ENCODE measurements around the gene GSG1L.
"Not testable (repeated sequence)": the region's sequence is repeated elsewhere in the genome, so short reads cannot be mapped to it uniquely, and the experiment has no call there.

GSG1L gene

DNA sequence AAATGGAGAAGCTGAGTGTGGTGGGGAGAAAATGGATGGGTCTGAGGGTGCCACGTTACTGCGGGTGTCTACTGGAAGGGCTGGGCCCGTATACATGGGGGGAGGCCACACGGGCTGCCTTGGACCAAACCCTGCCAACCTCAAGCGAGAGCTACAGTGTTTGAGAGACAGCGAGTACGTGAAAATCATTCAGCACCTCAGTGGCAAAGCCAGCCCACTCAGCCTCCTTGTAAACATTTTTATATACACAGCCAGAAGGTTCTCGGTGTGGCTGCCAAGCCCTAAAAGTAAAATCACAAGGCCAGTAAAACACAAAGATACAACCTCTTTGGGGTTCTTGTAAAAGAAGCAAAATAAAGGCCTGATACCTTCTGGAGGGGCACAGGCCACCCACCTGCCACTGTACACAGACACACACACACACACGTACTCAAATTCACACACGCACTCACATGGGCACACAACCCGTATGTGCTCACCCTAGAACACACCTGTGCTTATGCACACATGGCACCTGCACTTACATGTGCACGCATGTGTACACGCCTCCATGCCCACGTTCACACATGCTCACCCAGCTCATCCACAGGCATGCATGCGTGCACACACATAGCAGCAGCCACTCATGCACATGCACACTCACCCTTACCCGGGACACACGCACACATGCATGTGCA lies 102.8 kb downstream of the GSG1L start:
- H3K4me1 ChIP-seq (ENCODE audit: control insufficient read depth, insufficient read depth, low read length): no peaks in the 10 kb centered on the region

DNA sequence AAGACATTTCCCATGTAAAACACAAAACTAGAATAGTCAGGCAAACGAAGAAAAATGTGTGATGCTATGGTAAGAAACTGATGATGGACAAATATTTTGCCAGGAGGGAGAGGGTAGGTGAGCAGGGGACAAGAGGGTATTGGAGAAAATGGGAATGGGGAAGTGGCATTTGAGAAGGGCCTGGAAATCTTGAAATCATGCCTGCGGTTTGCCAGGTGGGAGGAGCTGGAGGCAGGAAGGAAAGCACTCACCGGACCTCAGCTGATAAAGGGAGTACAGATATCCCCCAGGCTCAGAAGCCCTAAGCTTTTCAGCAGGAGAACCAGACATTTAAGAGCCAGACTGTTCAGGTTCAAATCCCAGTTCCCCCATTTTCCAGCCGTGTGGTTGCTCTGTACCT lies 103.6 kb downstream of the GSG1L start:
- no peak overlapping the region for H3K9ac ChIP-seq (ENCODE audit: low read length)
- H3K4me1 ChIP-seq (ENCODE audit: control insufficient read depth, insufficient read depth, low read length): no peaks in the 10 kb centered on the region
- no peaks in the 10 kb centered on the region for H3K27me3 ChIP-seq (replicated peaks; ENCODE audit: control insufficient read depth, insufficient read depth, low read length)
- DNase-seq (ENCODE audit: low read depth): no peak
- no peaks in the 10 kb centered on the region for H3K36me3 ChIP-seq (ENCODE audit: control insufficient read depth, insufficient read depth, low read length, severe bottlenecking)
- H3K9me3 ChIP-seq (ENCODE audit: control insufficient read depth, low read length): peaks cover 36% of the 10 kb centered on the region
- no peak overlapping the region for H3K4me3 ChIP-seq (ENCODE audit: low read length)

More for the DNA sequence above, 102.8 kb downstream of the GSG1L start:
- no peak overlapping the region for H3K4me3 ChIP-seq (ENCODE audit: low read length)
- H3K27me3 ChIP-seq (replicated peaks; ENCODE audit: control insufficient read depth, insufficient read depth, low read length): peaks cover under 1% of the 10 kb centered on the region
- no peaks in the 10 kb centered on the region for H3K36me3 ChIP-seq (ENCODE audit: control insufficient read depth, insufficient read depth, low read length, severe bottlenecking)
- no peak overlapping the region for H3K9ac ChIP-seq (ENCODE audit: low read length)
- no peak for DNase-seq (ENCODE audit: low read depth)
- H3K9me3 ChIP-seq (ENCODE audit: control insufficient read depth, low read length): peaks cover 27% of the 10 kb centered on the region

DNA sequence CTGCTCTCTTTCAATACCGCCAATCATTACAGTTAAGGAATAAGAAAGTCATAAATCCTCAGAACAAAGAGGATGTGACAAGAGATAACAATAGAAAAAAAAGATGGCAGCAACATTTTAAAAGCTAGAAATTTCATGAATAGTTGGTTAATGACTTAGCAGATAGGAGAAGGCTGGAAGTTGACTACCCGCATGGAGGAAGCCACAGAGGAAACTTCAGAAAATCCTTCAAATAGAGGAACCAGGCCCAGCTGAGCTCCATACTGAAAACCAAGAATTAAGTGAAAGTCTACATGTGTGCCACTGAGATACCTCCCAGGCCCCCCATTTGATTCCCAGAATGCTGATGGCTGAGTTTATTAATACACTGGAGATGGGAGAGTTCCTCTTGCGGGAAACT lies 109.3 kb downstream of the GSG1L start:
- Histone ChIP-seq H3K9me3 (ENCODE audit: control insufficient read depth, low read length) (peaks cover 28% of the 10 kb centered on the region), H3K4me1 (ENCODE audit: control insufficient read depth, insufficient read depth, low read length) (peaks cover 9% of the 10 kb centered on the region), H3K27me3 (replicated peaks; ENCODE audit: control insufficient read depth, insufficient read depth, low read length) (peaks cover 26% of the 10 kb centered on the region), H3K36me3 (ENCODE audit: control insufficient read depth, insufficient read depth, low read length, severe bottlenecking) (no peaks in the 10 kb centered on the region), H3K9ac (ENCODE audit: low read length) (no peak overlapping the region), H3K4me3 (ENCODE audit: low read length) (no peak overlapping the region)
- DNase-seq (ENCODE audit: low read depth): no peak

- Histone ChIP-seq H3K4me3 (ENCODE audit: low read length) (no peak overlapping the region), H3K9me3 (ENCODE audit: control insufficient read depth, low read length) (peaks cover 28% of the 10 kb centered on the region), H3K9ac (ENCODE audit: low read length) (no peak overlapping the region), H3K4me1 (ENCODE audit: control insufficient read depth, insufficient read depth, low read length) (peaks cover 9% of the 10 kb centered on the region), H3K27me3 (replicated peaks; ENCODE audit: control insufficient read depth, insufficient read depth, low read length) (peaks cover 29% of the 10 kb centered on the region), H3K36me3 (ENCODE audit: control insufficient read depth, insufficient read depth, low read length, severe bottlenecking) (no peaks in the 10 kb centered on the region)
- DNase-seq (ENCODE audit: low read depth): no peak
Measured at GRCh38 chr16:27952811-27953210, 110.7 kb downstream of the GSG1L start.

GRCh38 chr16:27951489-27952120 lies 111.9 kb downstream of the GSG1L start:
- Histone ChIP-seq H3K4me1 (ENCODE audit: control insufficient read depth, insufficient read depth, low read length) (peaks cover 9% of the 10 kb centered on the region), H3K9me3 (ENCODE audit: control insufficient read depth, low read length) (peaks cover 24% of the 10 kb centered on the region), H3K9ac (ENCODE audit: low read length) (no peak overlapping the region), H3K36me3 (ENCODE audit: control insufficient read depth, insufficient read depth, low read length, severe bottlenecking) (no peaks in the 10 kb centered on the region), H3K27me3 (replicated peaks; ENCODE audit: control insufficient read depth, insufficient read depth, low read length) (peaks cover 30% of the 10 kb centered on the region), H3K4me3 (ENCODE audit: low read length) (no peak overlapping the region)
- DNase-seq (ENCODE audit: low read depth): peak; percentile 1

- Histone ChIP-seq H3K9me3 (ENCODE audit: control insufficient read depth, low read length) (peaks cover 11% of the 10 kb centered on the region), H3K36me3 (ENCODE audit: control insufficient read depth, insufficient read depth, low read length, severe bottlenecking) (no peaks in the 10 kb centered on the region), H3K4me3 (ENCODE audit: low read length) (no peak overlapping the region), H3K4me1 (ENCODE audit: control insufficient read depth, insufficient read depth, low read length) (peaks cover 9% of the 10 kb centered on the region), H3K27me3 (replicated peaks; ENCODE audit: control insufficient read depth, insufficient read depth, low read length) (peaks cover 36% of the 10 kb centered on the region), H3K9ac (ENCODE audit: low read length) (no peak overlapping the region)
- DNase-seq (ENCODE audit: low read depth): no peak
Measured at GRCh38 chr16:27950206-27950887, 113.2 kb downstream of the GSG1L start.

GRCh38 chr16:27947696-27948095 lies 115.8 kb downstream of the GSG1L start:
- peaks cover 35% of the 10 kb centered on the region for H3K27me3 ChIP-seq (replicated peaks; ENCODE audit: control insufficient read depth, insufficient read depth, low read length)
- H3K9me3 ChIP-seq (ENCODE audit: control insufficient read depth, low read length): no peaks in the 10 kb centered on the region
- DNase-seq (ENCODE audit: low read depth): no peak
- H3K4me3 ChIP-seq (ENCODE audit: low read length): no peak overlapping the region
- peaks cover 9% of the 10 kb centered on the region for H3K4me1 ChIP-seq (ENCODE audit: control insufficient read depth, insufficient read depth, low read length)
- H3K36me3 ChIP-seq (ENCODE audit: control insufficient read depth, insufficient read depth, low read length, severe bottlenecking): no peaks in the 10 kb centered on the region
- H3K9ac ChIP-seq (ENCODE audit: low read length): no peak overlapping the region

GRCh38 chr16:27945233-27945973 lies 118.1 kb downstream of the GSG1L start:
- Histone ChIP-seq H3K9ac (ENCODE audit: low read length) (no peak overlapping the region), H3K4me1 (ENCODE audit: control insufficient read depth, insufficient read depth, low read length) (no peaks in the 10 kb centered on the region), H3K36me3 (ENCODE audit: control insufficient read depth, insufficient read depth, low read length, severe bottlenecking) (no peaks in the 10 kb centered on the region), H3K27me3 (replicated peaks; ENCODE audit: control insufficient read depth, insufficient read depth, low read length) (peaks cover 34% of the 10 kb centered on the region), H3K9me3 (ENCODE audit: control insufficient read depth, low read length) (no peaks in the 10 kb centered on the region), H3K4me3 (ENCODE audit: low read length) (no peak overlapping the region)
- DNase-seq (ENCODE audit: low read depth): no peak

- Histone ChIP-seq H3K36me3 (ENCODE audit: control insufficient read depth, insufficient read depth, low read length, severe bottlenecking) (no peaks in the 10 kb centered on the region), H3K4me3 (ENCODE audit: low read length) (no peak overlapping the region), H3K27me3 (replicated peaks; ENCODE audit: control insufficient read depth, insufficient read depth, low read length) (peaks cover 28% of the 10 kb centered on the region), H3K9ac (ENCODE audit: low read length) (no peak overlapping the region), H3K9me3 (ENCODE audit: control insufficient read depth, low read length) (no peaks in the 10 kb centered on the region), H3K4me1 (ENCODE audit: control insufficient read depth, insufficient read depth, low read length) (no peaks in the 10 kb centered on the region)
- DNase-seq (ENCODE audit: low read depth): no peak
Measured at GRCh38 chr16:27943766-27944165, 119.7 kb downstream of the GSG1L start.

DNA sequence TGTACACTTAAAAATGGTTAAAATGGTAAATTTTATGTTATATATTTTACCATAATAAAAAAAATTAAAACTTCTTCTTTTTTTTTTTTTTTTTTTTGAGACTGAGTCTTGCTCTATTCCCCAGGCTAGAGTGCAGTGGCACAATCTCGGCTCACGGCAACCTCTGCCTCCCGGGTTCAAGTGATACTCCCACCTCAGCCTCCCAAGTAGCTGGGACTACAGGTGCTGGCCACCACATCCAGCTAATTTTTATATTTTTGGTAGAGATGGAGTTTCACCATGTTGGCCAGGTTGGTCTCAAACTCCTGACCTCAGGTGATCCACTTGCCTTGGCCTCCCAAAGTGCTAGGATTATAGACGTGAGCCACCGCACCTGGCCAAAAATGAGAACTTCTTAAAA lies 121.4 kb downstream of the GSG1L start:
- H3K4me1 ChIP-seq (ENCODE audit: control insufficient read depth, insufficient read depth, low read length); H3K9me3 ChIP-seq (ENCODE audit: control insufficient read depth, low read length); H3K9ac ChIP-seq (ENCODE audit: low read length); H3K4me3 ChIP-seq (ENCODE audit: low read length); DNase-seq (ENCODE audit: low read depth); H3K36me3 ChIP-seq (ENCODE audit: control insufficient read depth, insufficient read depth, low read length, severe bottlenecking): not testable (repeated sequence)
- peaks cover 24% of the 10 kb centered on the region for H3K27me3 ChIP-seq (replicated peaks; ENCODE audit: control insufficient read depth, insufficient read depth, low read length)

DNA sequence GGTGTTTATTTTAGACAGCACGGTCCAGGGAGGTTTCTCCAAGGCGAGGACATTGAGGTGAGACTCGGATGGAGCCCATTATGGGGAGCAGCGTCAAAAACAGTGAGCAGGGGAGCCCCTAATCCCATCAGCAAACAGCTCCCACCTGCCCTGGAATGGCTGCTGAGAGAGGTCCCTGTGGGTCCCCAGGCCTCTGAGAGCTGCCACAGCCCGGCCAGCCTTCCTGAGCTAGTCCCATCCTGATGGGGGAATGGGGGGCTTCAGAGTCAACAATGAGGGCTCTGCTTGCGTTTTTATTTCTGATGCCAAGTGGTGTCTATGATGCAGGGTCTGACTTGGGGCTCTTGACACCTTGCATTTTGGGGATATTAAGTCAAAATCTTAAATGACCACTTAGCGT lies 128.4 kb downstream of the GSG1L start:
- DNase-seq (ENCODE audit: low read depth): no peak
- Histone ChIP-seq H3K36me3 (ENCODE audit: control insufficient read depth, insufficient read depth, low read length, severe bottlenecking) (no peaks in the 10 kb centered on the region), H3K4me3 (ENCODE audit: low read length) (no peak overlapping the region), H3K9ac (ENCODE audit: low read length) (no peak overlapping the region), H3K27me3 (replicated peaks; ENCODE audit: control insufficient read depth, insufficient read depth, low read length) (peaks cover 24% of the 10 kb centered on the region), H3K9me3 (ENCODE audit: control insufficient read depth, low read length) (peaks cover 8% of the 10 kb centered on the region), H3K4me1 (ENCODE audit: control insufficient read depth, insufficient read depth, low read length) (no peaks in the 10 kb centered on the region)
